ENCODE results near the gene AKR1C8.
"Not testable (repeated sequence)": the region's sequence is repeated elsewhere in the genome, so short reads cannot be mapped to it uniquely, and the experiment has no call there.

AKR1C8 gene

DNA sequence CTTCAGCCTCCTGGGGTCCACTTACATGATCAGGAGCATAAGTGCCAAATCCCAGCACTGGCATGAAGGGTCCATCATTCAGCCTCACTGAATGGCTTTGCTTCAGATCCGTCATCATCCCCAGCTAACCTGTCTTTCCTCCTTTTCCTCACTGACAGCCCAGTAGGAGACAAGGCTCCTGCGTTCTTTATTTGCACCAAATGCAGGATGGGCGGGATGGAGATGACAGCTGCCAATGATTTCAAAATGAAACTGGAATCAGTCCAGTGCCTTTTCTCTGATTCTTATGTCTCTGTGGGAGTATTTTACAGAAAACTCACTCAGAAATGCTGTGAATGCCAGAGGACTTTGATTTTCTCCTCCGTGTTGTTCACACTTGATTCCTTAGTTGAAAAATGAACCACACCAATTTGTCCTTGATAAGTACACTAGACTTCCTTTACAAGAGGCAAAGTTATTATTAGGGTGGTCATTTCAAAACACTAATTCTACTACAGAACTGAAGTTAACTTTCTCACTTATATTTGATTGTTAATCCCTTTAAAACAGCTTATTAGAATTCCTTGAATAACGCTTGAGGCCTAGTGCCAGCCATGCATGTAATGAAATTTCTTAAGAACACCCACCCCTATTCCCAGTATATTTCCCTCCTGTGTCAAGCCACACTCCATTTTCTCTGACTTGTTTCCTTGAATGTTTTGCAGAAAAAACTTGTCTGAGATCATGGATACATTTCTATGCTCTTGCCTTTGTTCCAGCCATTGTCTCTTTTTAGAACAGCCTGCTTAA, at the start of gene AKR1C8:
TSS of gene AKR1C8 (minus strand) at position 164 of the 789 bp plus-strand sequence. CDS start at position 118, 46 bp downstream.
- TF ChIP-seq, protein P1, sequence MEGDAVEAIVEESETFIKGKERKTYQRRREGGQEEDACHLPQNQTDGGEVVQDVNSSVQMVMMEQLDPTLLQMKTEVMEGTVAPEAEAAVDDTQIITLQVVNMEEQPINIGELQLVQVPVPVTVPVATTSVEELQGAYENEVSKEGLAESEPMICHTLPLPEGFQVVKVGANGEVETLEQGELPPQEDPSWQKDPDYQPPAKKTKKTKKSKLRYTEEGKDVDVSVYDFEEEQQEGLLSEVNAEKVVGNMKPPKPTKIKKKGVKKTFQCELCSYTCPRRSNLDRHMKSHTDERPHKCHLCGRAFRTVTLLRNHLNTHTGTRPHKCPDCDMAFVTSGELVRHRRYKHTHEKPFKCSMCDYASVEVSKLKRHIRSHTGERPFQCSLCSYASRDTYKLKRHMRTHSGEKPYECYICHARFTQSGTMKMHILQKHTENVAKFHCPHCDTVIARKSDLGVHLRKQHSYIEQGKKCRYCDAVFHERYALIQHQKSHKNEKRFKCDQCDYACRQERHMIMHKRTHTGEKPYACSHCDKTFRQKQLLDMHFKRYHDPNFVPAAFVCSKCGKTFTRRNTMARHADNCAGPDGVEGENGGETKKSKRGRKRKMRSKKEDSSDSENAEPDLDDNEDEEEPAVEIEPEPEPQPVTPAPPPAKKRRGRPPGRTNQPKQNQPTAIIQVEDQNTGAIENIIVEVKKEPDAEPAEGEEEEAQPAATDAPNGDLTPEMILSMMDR (IDR thresholded peaks at IDR 0.05; ENCODE audit: extremely low read depth, missing control alignments), result no peak
- no peak for DNase-seq (ENCODE audit: low spot score)

DNA sequence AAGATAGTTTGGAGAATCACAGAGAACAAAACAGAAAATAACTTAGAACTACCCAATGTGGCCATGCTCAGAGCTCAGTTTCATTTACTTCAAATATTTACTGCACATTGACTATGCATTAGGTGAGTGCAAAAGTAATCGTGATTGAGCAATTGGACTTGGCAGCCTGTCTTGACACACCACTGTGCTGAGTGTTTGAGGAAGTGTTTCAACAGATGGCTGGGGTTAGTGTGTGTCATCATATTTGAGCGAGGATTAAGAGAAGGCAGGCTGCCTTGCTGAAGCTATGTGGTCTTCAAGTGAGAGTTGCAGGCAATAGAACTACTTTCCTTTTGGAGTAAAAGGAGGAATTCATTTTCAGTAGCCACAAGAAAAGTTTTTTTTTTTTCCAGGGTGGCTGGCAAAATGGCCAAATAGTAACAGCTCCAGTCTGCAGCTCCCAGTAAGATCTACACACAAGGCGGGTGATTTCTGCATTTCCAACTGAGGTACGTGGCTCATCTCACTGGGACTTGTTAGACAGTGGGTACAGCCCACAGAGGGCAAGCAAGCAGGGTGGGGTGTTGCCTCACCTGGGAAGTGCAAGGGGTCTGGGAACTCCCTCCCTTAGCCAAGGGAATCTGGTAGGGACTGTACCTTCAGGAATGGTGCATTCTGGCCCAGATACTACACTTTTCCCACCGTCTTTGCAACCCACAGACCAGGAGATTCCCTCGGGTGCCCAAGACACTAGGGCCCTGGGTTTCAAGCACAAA, 49.3 kb upstream of the AKR1C8 start:
- TF ChIP-seq, protein P1 (IDR thresholded peaks at IDR 0.05; ENCODE audit: extremely low read depth, missing control alignments), result no peak
- no peak for DNase-seq (ENCODE audit: low spot score)

DNA sequence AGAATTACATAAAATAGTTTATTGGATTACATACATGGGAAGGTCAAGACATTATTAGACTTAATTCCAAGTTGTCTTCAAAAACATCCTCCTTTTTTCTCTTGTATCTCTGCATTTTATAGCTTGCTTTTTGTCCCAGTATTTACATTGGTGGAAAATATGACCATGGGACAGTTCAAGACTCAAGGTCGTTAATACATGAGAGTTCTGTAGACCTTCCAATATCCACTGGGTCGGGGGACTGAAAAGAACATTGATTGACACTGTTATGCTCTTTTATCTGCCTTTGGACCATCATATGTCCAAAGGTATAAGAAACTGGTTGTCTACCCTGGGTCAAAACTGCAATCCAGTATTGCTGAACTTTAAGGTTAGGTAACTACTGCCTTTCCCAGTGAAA, 48.4 kb upstream of the AKR1C8 start:
- TF ChIP-seq, protein P1 (IDR thresholded peaks at IDR 0.05; ENCODE audit: extremely low read depth, missing control alignments), result no peak
- DNase-seq (ENCODE audit: low spot score), result no peak

DNA sequence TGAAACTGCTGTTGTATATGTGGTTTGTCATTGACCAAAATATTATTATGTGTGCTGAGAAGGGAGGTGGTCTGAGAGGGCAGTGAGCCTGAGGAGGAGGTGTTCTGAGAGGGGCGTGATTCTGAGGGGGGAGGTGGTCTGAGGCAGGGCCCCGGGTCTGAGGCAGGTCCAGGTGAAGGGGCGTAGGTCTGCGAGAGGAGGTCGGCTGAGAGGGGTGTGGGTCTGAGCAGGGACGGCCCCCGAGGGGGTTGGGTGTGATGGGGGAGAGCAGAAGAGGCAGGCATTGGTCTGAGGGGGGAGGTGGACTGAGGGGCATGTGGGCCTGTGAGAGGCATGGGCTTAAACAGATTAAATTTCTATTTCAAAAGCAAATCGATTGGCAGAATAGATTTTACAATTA, 44.1 kb upstream of the AKR1C8 start:
- DNase-seq (ENCODE audit: low spot score), result no peak
- TF ChIP-seq, protein P1 (IDR thresholded peaks at IDR 0.05; ENCODE audit: extremely low read depth, missing control alignments), result no peak

DNA sequence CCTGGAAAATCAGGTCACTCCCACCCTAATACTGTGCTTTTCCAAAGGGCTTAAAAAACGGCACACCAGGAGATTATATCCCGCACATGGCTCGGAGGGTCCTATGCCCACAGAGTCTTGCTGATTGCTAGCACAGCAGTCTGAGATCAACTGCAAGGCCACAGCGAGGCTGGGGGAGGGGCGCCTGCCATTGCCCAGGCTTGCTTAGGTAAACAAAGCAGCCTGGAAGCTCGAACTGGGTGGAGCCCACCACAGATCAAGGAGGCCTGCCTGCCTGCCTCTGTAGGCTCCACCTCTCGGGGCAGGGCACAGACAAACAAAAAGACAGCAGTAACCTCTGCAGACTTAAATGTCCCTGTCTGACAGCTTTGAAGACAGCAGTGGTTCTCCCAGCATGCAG, 38.0 kb upstream of the AKR1C8 start:
- DNase-seq (ENCODE audit: low spot score), result not testable (repeated sequence)

DNA sequence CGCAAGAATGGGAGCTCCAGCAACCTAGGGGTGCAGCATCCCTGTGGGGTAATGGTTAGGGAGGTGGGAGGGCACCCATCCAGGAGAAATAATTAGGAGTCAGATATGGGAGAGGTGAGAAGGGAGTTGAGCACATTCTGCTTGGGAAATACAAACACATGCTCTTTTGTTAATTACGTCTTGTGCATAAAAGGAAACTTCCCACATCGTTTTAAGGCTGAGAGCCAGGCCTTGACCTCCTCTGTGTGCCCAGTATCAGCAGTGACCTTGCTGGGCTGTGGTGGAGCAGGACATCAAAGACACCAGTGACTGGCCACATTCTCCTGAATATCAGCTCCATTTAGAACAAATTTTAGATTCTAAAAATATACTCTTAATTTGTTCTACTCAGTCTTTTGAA, 34.3 kb upstream of the AKR1C8 start:
- DNase-seq (ENCODE audit: low spot score), result no peak
- TF ChIP-seq, protein P1 (IDR thresholded peaks at IDR 0.05; ENCODE audit: extremely low read depth, missing control alignments), result no peak

DNA sequence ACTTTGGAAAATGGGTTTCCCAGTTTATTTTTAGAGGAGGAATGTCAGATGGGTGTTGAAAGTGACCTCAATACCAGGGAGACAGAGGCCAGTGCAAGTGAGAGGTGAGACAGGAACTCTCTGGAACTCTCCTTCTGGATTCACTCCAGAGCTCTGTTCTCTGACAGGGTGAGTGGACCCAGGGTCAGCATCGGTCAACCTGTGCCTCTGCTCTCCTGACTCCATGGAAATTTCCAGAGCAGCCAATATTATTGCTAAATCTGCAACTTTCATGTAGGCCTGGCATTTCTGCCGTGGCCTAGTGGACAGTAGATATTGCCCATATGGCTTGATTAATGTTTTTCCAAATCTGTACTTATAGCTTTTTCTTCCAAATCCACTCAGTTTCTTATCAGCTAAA, 31.9 kb upstream of the AKR1C8 start:
- TF ChIP-seq, protein P1 (IDR thresholded peaks at IDR 0.05; ENCODE audit: extremely low read depth, missing control alignments), result no peak
- DNase-seq (ENCODE audit: low spot score), result no peak
